Smooth muscle cell (in vitro differentiated cells): ENCODE measurements around the gene NFYB. TPM values are rescaled to one million over a fixed set of nuclear protein-coding genes. Genes with fewer than 3 reads are reported as not detected.

ENCODE experiments used
- DNase-seq: peaks from one replicate; lab custom pipeline; 2025; ENCODE audit not compliant: unreplicated experiment; lab: John Stamatoyannopoulos, UW
- H2AFZ ChIP-seq: fragments of 200-600 bp; sonication (generic); 2 replicates; pipeline ENCODE4 v1.6.0; 2016; ENCODE audit warnings: antibody characterized with exemption, low read depth, mild to moderate bottlenecking
- H3F3A ChIP-seq: fragments of 200-600 bp; sonication (generic); 2 replicates; pipeline ENCODE4 v1.6.0; 2017; ENCODE audit warnings: antibody characterized with exemption, low read depth
- H3K27ac ChIP-seq: fragments of 200-600 bp; sonication (generic); 2 replicates; pipeline ENCODE4 v1.5.1; 2016; ENCODE audit warnings: low read depth, mild to moderate bottlenecking
- H3K27me3 ChIP-seq: fragments of 200-600 bp; sonication (generic); 2 replicates; pipeline ENCODE4 v1.6.1; 2016; ENCODE audit warnings: low read depth, mild to moderate bottlenecking
- H3K36me3 ChIP-seq: fragments of 200-600 bp; sonication (generic); 2 replicates; pipeline ENCODE4 v1.5.1; 2016; ENCODE audit warnings: low read depth
- H3K4me1 ChIP-seq: fragments of 200-600 bp; sonication (generic); 2 replicates; pipeline ENCODE4 v1.5.1; 2016; ENCODE audit warnings: low read depth
- H3K4me2 ChIP-seq: fragments of 200-600 bp; sonication (generic); 2 replicates; pipeline ENCODE4 v1.6.0; 2016; ENCODE audit warnings: mild to moderate bottlenecking
- H3K4me3 ChIP-seq: fragments of 200-600 bp; sonication (generic); 2 replicates; pipeline ENCODE4 v1.5.1; 2016; ENCODE audit warnings: mild to moderate bottlenecking
- H3K79me2 ChIP-seq: fragments of 200-600 bp; sonication (generic); 2 replicates; pipeline ENCODE4 v1.6.0; 2016; ENCODE audit warnings: low read depth, mild to moderate bottlenecking
- H3K9ac ChIP-seq: fragments of 200-600 bp; sonication (generic); 2 replicates; pipeline ENCODE4 v1.6.0; 2016; ENCODE audit warnings: low read depth
- H3K9me3 ChIP-seq: fragments of 200-600 bp; sonication (generic); replicated peaks from 2 replicates; pipeline ENCODE4 v1.5.1; 2016; ENCODE audit warnings: low read depth
- H4K20me1 ChIP-seq: fragments of 200-600 bp; sonication (generic); 2 replicates; pipeline ENCODE4 v1.6.0; 2016; ENCODE audit warnings: low read depth
- CTCF ChIP-seq: fragments of 200-600 bp; sonication (generic); IDR thresholded peaks from 2 replicates; pipeline ENCODE4 v1.5.1; 2017; ENCODE audit warnings: borderline replicate concordance, mild to moderate bottlenecking, antibody characterized with exemption; ENCODE audit not compliant: insufficient read depth, poor library complexity, severe bottlenecking
- WGBS: methylation state at CpG from one replicate; pipeline ENCODE4 v1.1.7; 2016; ENCODE audit warnings: low lambda C conversion rate; 5-methylcytosine and 5-hydroxymethylcytosine counted together
- polyA plus RNA-seq: library from polyadenylated mRNA; unstranded; fragments of >200 nt; fragmentation: Nextera tagmentation; extraction: Ambion mirVana; gene quantifications from 2 replicates; pipeline ENCODE4 v1.2.1, GENCODE V29; 2016
- total RNA-seq: library from RNA; depleted of rRNA; stranded (reverse); fragments of >200 nt; gene quantifications from 2 replicates; pipeline ENCODE4 v1.2.3, GENCODE V29; 2014

The NFYB gene
- total and polyA plus RNA-seq, 2 experiments from 2014 or later, result 20.2 to 22.6 TPM

DNA sequence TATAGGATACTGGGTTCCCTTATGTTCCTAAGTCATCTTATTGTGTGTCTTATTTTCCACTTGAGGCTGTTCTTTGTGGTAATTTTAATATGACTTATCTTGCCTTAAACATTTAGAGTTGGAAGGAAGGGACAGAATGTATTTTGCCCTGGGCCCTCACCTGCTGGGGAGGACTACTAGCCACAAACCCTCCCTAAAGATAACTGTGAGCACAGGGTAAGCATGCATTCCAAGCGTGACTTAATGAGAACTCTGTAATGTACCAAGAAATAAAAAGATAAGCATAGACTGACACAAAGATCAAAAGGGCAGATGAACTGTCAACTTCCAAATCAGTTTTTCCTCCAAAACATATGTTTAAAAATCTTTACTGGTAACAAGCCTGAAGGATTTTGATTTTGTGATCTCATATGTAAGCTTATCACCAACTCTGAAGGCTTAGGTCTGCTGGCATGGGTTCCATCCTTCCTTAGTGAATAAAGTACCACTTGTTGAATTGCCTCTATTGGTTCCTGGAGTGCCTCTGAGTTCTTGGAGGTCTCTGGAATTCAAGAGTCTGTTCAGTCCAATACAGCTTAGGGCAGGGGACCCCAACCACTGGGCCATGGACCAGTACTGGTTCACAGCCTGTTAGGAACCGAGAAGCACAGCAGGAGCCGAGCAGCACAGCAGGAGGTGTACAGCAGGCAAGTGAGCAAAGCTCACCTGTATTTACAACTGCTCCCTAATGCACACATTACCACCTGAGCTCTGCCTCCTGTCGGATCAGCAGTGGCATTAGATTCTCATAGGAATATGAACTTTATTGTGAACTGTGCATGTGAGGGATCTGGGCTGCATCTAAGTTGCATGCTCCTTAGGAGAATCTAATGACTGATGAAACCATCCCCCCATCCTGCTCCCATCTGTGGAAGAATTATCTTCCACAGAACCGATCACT, 29.8 kb upstream of the NFYB start:
- WGBS, result 90% methylated on average over 5 of the region's 5 CpGs

GRCh38 chr12:104166465-104166864, 28.5 kb upstream of the NFYB start:
- Histone ChIP-seq H3K9ac (no peak overlapping the region), H3K27ac (no peak overlapping the region), H3K4me1 (no peaks in the 10 kb centered on the region), H3K36me3 (no peaks in the 10 kb centered on the region), H3K9me3 (no peaks in the 10 kb centered on the region), H3F3A (no peaks in the 10 kb centered on the region), H4K20me1 (no peaks in the 10 kb centered on the region), H3K79me2 (no peaks in the 10 kb centered on the region), H3K27me3 (no peaks in the 10 kb centered on the region), H2AFZ (no peak overlapping the region), H3K4me3 (no peak overlapping the region), H3K4me2 (no peak overlapping the region)
- no peak for TF ChIP-seq CTCF
- 90% methylated on average over 6 of the region's 6 CpGs for WGBS
- no peak for DNase-seq

More for the DNA sequence above, 29.8 kb upstream of the NFYB start:
- no peaks in the 10 kb centered on the region for H3K36me3 ChIP-seq
- H3K27me3 ChIP-seq, result no peaks in the 10 kb centered on the region
- H3K4me1 ChIP-seq, result no peaks in the 10 kb centered on the region
- no peak for DNase-seq
- H3K79me2 ChIP-seq, result no peaks in the 10 kb centered on the region
- no peaks in the 10 kb centered on the region for H3F3A ChIP-seq
- no peak overlapping the region for H3K4me2 ChIP-seq
- H3K4me3 ChIP-seq, result no peak overlapping the region
- H3K9me3 ChIP-seq, result no peaks in the 10 kb centered on the region
- no peak for TF ChIP-seq CTCF
- no peak overlapping the region for H3K9ac ChIP-seq
- H3K27ac ChIP-seq, result no peak overlapping the region
- H2AFZ ChIP-seq, result no peak overlapping the region
- no peaks in the 10 kb centered on the region for H4K20me1 ChIP-seq

DNA sequence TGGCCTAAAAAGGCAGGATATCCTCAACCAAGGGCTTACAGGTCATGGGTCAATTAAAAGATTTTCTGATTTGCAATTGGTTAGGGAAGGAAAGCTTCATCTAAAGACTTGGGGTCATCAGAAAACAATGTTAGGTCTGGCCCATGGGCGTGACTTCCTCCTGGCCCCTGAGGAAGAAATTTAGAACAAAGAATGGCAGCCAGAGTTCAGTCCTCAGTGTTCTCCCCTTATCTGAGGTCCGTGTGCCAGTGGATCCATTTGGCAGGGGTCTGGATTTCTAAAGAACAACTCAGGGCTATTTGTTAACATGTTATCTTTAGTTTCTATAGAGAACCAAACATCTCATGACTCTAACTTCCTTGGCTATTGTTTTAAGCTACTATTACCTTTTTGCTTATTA, 27.8 kb upstream of the NFYB start:
- no peak for TF ChIP-seq CTCF
- WGBS, result 77% methylated on average over 2 of the region's 2 CpGs
- no peaks in the 10 kb centered on the region for H3K36me3 ChIP-seq
- no peak overlapping the region for H3K9ac ChIP-seq
- H3K9me3 ChIP-seq, result no peaks in the 10 kb centered on the region
- no peaks in the 10 kb centered on the region for H3K79me2 ChIP-seq
- no peaks in the 10 kb centered on the region for H3K27me3 ChIP-seq
- no peaks in the 10 kb centered on the region for H3F3A ChIP-seq
- H3K4me3 ChIP-seq, result no peak overlapping the region
- no peak for DNase-seq
- no peak overlapping the region for H3K27ac ChIP-seq
- no peaks in the 10 kb centered on the region for H4K20me1 ChIP-seq
- no peak overlapping the region for H2AFZ ChIP-seq
- H3K4me1 ChIP-seq, result no peaks in the 10 kb centered on the region
- no peak overlapping the region for H3K4me2 ChIP-seq
